Fibroblast of mammary gland (primary cell): Measurements from ENCODE around the gene SLC12A1.
A peak's percentile ranks its signal among the peaks of the same experiment; 100 is the strongest.

Experiments used
- DNase-seq: peaks from one replicate; pipeline ENCODE4 v3.0.0-alpha.2; 2010; ENCODE audit warnings: low read depth
- H3K4me3 ChIP-seq: 2 replicates; pipeline ENCODE4 v1.5.1; 2011; ENCODE audit warnings: low read depth, mild to moderate bottlenecking, low read length, moderate library complexity; ENCODE audit not compliant: control insufficient read depth
- CTCF ChIP-seq: conservative IDR thresholded peaks from 2 replicates; pipeline ENCODE4 v1.5.1; 2011; ENCODE audit warnings: low read depth, low read length, inconsistent platforms; ENCODE audit not compliant: control insufficient read depth, insufficient read depth

The SLC12A1 gene

GRCh38 chr15:48278666-48279065, 72.6 kb downstream of the SLC12A1 start:
- TF ChIP-seq CTCF: no peak

GRCh38 chr15:48279608-48280007, 73.5 kb downstream of the SLC12A1 start:
- no peak for TF ChIP-seq CTCF
- DNase-seq: no peak
- H3K4me3 ChIP-seq: no peak overlapping the region

More at GRCh38 chr15:48278666-48279065, 72.6 kb downstream of the SLC12A1 start:
- DNase-seq: no peak
- no peak overlapping the region for H3K4me3 ChIP-seq

- H3K4me3 ChIP-seq: no peak overlapping the region
- no peak for DNase-seq
- TF ChIP-seq CTCF: no peak
Measured at GRCh38 chr15:48281674-48282073, 75.6 kb downstream of the SLC12A1 start.

GRCh38 chr15:48282216-48282615, 76.1 kb downstream of the SLC12A1 start:
- no peak for TF ChIP-seq CTCF
- DNase-seq: no peak
- H3K4me3 ChIP-seq: no peak overlapping the region

GRCh38 chr15:48283396-48284145, 77.5 kb downstream of the SLC12A1 start:
- no peak overlapping the region for H3K4me3 ChIP-seq
- DNase-seq: no peak
- no peak for TF ChIP-seq CTCF

GRCh38 chr15:48285329-48286214, 79.5 kb downstream of the SLC12A1 start:
- H3K4me3 ChIP-seq: peak overlapping the region; percentile 28
- DNase-seq: peak; percentile 86
- TF ChIP-seq CTCF: peak; percentile 70
